ENCODE data around the gene ANKH.

- TF ChIP-seq CTCF (conservative IDR thresholded peaks at IDR 0.05 in 1 of 2, IDR thresholded peaks at IDR 0.05 in 1 of 2; ENCODE audit: extremely low read depth in 1 of 2, insufficient read depth in 1 of 2, low read depth in 1 of 2, low read length in 2 of 2) (no peak), EZH2 (IDR thresholded peaks at IDR 0.05; ENCODE audit: borderline replicate concordance, low read length) (no peak)
These were observed 40.6 kb upstream of the ANKH start for GRCh38 chr5:14912206-14912605.
